IMR-90 (cell line): Measurements from ENCODE around the gene SPTSSA. TPM values are rescaled to one million over a fixed set of nuclear protein-coding genes. Genes with fewer than 3 reads are reported as not detected.

Source experiments
- ATAC-seq: fragments of 200-7000 bp; cut with Tn5 transposase; 2 replicates; pipeline ENCODE4 v1.9.1; 2020; ENCODE audit warnings: low read depth, mild to moderate bottlenecking, moderate library complexity
- BruUV-seq: library from RNA; stranded (reverse); fragments of 400-500 nt; replicated peaks from 2 replicates; lab custom pipeline; 2021; lab: Mats Ljungman, UMichigan
- CTCF ChIA-PET: fragments of 300-600 bp; formaldehyde crosslinking; extraction: SDS; loops from one replicate; lab custom pipeline; 2021; ENCODE audit warnings: antibody characterized with exemption; lab: Yijun Ruan, JAX
- POLR2A ChIA-PET: fragments of 300-600 bp; sonication (Branson Sonifier 250); formaldehyde crosslinking; loops from one replicate; lab custom pipeline; 2022; ENCODE audit warnings: antibody characterized with exemption; ENCODE audit not compliant: unreplicated experiment; lab: Charles Lee
- DNase-seq: peaks from one replicate; pipeline ENCODE4 v3.0.0; 2013
- H2AFZ ChIP-seq: replicated peaks from 2 replicates; pipeline ENCODE3; 2013; ENCODE audit warnings: low read length, mild to moderate bottlenecking; ENCODE audit not compliant: poor library complexity
- H2AK5ac ChIP-seq: 2 replicates; pipeline ENCODE4 v1.6.1; 2013; ENCODE audit warnings: low read depth, low read length, inconsistent platforms
- H2AK9ac ChIP-seq: replicated peaks from 2 replicates; pipeline ENCODE3; 2013; ENCODE audit warnings: mild to moderate bottlenecking, low read depth, low read length, moderate library complexity; ENCODE audit not compliant: poor library complexity
- H2BK120ac ChIP-seq: 2 replicates; pipeline ENCODE4 v1.6.1; 2013; ENCODE audit warnings: low read depth, low read length, inconsistent platforms
- H2BK15ac ChIP-seq: 3 replicates; pipeline ENCODE4 v1.6.1; 2013; ENCODE audit warnings: low read depth, low read length, inconsistent platforms
- H2BK20ac ChIP-seq: 2 replicates; pipeline ENCODE4 v1.6.1; 2013; ENCODE audit warnings: low read depth, mild to moderate bottlenecking, inconsistent platforms, low read length, moderate library complexity
- H2BK5ac ChIP-seq: 2 replicates; pipeline ENCODE4 v1.6.1; 2013; ENCODE audit warnings: mild to moderate bottlenecking, low read depth, low read length, inconsistent platforms; ENCODE audit not compliant: poor library complexity, severe bottlenecking
- H3K14ac ChIP-seq: replicated peaks from 2 replicates; pipeline ENCODE4 v1.6.1; 2013; ENCODE audit warnings: low read depth, low read length, inconsistent platforms
- H3K18ac ChIP-seq: 2 replicates; pipeline ENCODE4 v1.6.1; 2013; ENCODE audit warnings: low read depth, low read length, control low read depth
- H3K23ac ChIP-seq: 2 replicates; pipeline ENCODE4 v1.6.1; 2013; ENCODE audit warnings: low read depth, low read length, inconsistent platforms
- H3K27ac ChIP-seq: 2 replicates; pipeline ENCODE4 v1.5.1; 2013; ENCODE audit warnings: mild to moderate bottlenecking, control low read depth, low read length; ENCODE audit not compliant: insufficient read depth
- H3K27me3 ChIP-seq: 2 replicates; pipeline ENCODE4 v1.6.1; 2013; ENCODE audit warnings: low read length; ENCODE audit not compliant: control insufficient read depth, insufficient read depth
- H3K36me3 ChIP-seq: 2 replicates; pipeline ENCODE4 v1.6.1; 2013; ENCODE audit warnings: low read length, mixed read lengths; ENCODE audit not compliant: control insufficient read depth, insufficient read depth
- H3K4ac ChIP-seq: 2 replicates; pipeline ENCODE4 v1.6.1; 2013; ENCODE audit warnings: low read depth, low read length, inconsistent platforms
- H3K4me1 ChIP-seq: 2 replicates; pipeline ENCODE4 v1.6.1; 2013; ENCODE audit warnings: low read length, mixed read lengths; ENCODE audit not compliant: control insufficient read depth, insufficient read depth
- H3K4me2 ChIP-seq: 2 replicates; pipeline ENCODE4 v1.6.1; 2013; ENCODE audit warnings: low read depth, mild to moderate bottlenecking, control low read depth, low read length, moderate library complexity
- H3K4me3 ChIP-seq: 2 replicates; pipeline ENCODE4 v1.5.1; 2013; ENCODE audit warnings: low read depth, mild to moderate bottlenecking, control low read depth, low read length, moderate library complexity; ENCODE audit not compliant: insufficient read depth
- H3K56ac ChIP-seq: 2 replicates; pipeline ENCODE4 v1.6.1; 2013; ENCODE audit warnings: low read length, inconsistent platforms; ENCODE audit not compliant: insufficient read depth; ENCODE audit errors: extremely low read depth
- H3K79me1 ChIP-seq, 2 experiments: 2 replicates each; pipeline ENCODE4 v1.6.1; 2013; ENCODE audit warnings: low read length in 2 of 2, inconsistent platforms in 1 of 2, low read depth in 1 of 2
- H3K9ac ChIP-seq: 2 replicates; pipeline ENCODE4 v1.6.1; 2013; ENCODE audit warnings: low read depth, low read length, control low read depth
- H3K9me1 ChIP-seq: 2 replicates; pipeline ENCODE4 v1.6.1; 2013; ENCODE audit warnings: low read length, inconsistent platforms; ENCODE audit not compliant: insufficient read depth
- H3K9me3 ChIP-seq: 2 replicates; pipeline ENCODE4 v1.6.1; 2013; ENCODE audit warnings: low read length; ENCODE audit not compliant: control insufficient read depth, insufficient read depth
- H4K20me1 ChIP-seq: 2 replicates; pipeline ENCODE4 v1.6.1; 2013; ENCODE audit warnings: low read length, inconsistent platforms; ENCODE audit not compliant: insufficient read depth
- H4K5ac ChIP-seq: 2 replicates; pipeline ENCODE4 v1.6.1; 2013; ENCODE audit warnings: mild to moderate bottlenecking, low read depth, low read length, control low read depth
- H4K8ac ChIP-seq, 2 experiments: 2 replicates each; pipeline ENCODE4 v1.6.1; 2013; ENCODE audit warnings: low read depth in 2 of 2, low read length in 2 of 2, control low read depth in 1 of 2, inconsistent platforms in 1 of 2
- H4K91ac ChIP-seq: 2 replicates; pipeline ENCODE4 v1.6.1; 2013; ENCODE audit warnings: low read depth, low read length, inconsistent platforms; ENCODE audit not compliant: insufficient read depth
- CEBPB ChIP-seq: IDR thresholded peaks from 2 replicates; pipeline ENCODE4 v1.6.1; 2012; ENCODE audit warnings: low read depth, low read length, improper control_type of control experiment
- MAZ ChIP-seq: IDR thresholded peaks from 2 replicates; pipeline ENCODE4 v1.6.1; 2012; ENCODE audit warnings: low read depth, mild to moderate bottlenecking, low read length, improper control_type of control experiment, moderate library complexity, borderline replicate concordance
- NFE2L2 ChIP-seq: fragments of 150-350 bp; IDR thresholded peaks from 2 replicates; pipeline ENCODE4 v1.6.1; 2016; ENCODE audit warnings: low read depth, mild to moderate bottlenecking, low read length
- whole genome bisulfite sequencing, 2 experiments: methylation state at CpG; one replicate each; pipeline versions ENCODE4 v1.1.5 to v1.1.7; 2013; ENCODE audit warnings: missing lambda C conversion rate in 2 of 2; ENCODE audit not compliant: insufficient read length in 1 of 2; ENCODE audit errors: extremely low coverage in 2 of 2; 5-methylcytosine and 5-hydroxymethylcytosine counted together
- dilution Hi-C: fragments of 300-500 bp; cut with HindIII; formaldehyde crosslinking; loops from one replicate; pipeline ENCODE4 v1.14.3; 2018; ENCODE audit warnings: low sequenced_read_pairs; ENCODE audit not compliant: unreplicated experiment
- in situ Hi-C: fragments of 300-500 bp; cut with MboI; formaldehyde crosslinking; loops from 3 replicates; pipeline ENCODE4 v1.14.3; 2019; ENCODE audit warnings: low sequenced_read_pairs, inconsistent platforms, mixed read lengths
- intact Hi-C: fragments of 100-400 bp; cut with micrococcal nuclease; formaldehyde crosslinking; loops from 2 replicates; pipeline ENCODE4 v1.10.0; 2022
- polyA plus RNA-seq, 3 experiments: library from polyadenylated mRNA; depleted of rRNA; stranded (reverse); fragments of >200 nt; gene quantifications; 2 replicates each; pipeline ENCODE4 v1.2.3, GENCODE V29; 2012; ENCODE audit warnings: low replicate concordance in 1 of 3
- total RNA-seq: library from RNA; depleted of rRNA; stranded (reverse); fragments of >200 nt; gene quantifications from 2 replicates; pipeline ENCODE4 v1.2.3, GENCODE V29; 2012

SPTSSA gene
- total and polyA plus RNA-seq, 2 of the 4 experiments (the other 2 are of a cell fraction), result 10.8 to 26.2 TPM

GRCh38 chr14:34460295-34460694, 1.7 kb downstream of the SPTSSA start:
- Histone ChIP-seq H3K9me3 (no peaks in the 10 kb centered on the region), H4K8ac (no peak overlapping the region), H3K27ac (no peak overlapping the region), H3K79me1 (peaks cover 0 to 22% of the 10 kb centered on the region in 2 experiments; a peak in 3 of 4 replicates), H2AK5ac (no peak overlapping the region), H2BK20ac (no peak overlapping the region), H2BK5ac (peak overlapping the region; percentile 65), H2BK120ac (no peak overlapping the region), H3K23ac (no peak overlapping the region), H3K4me1 (peaks cover 6% of the 10 kb centered on the region), H3K4me2 (peak overlapping the region; percentile 70), H3K18ac (no peak overlapping the region), H3K36me3 (peaks cover 5% of the 10 kb centered on the region; the same call in 1 of the 2 replicates), H2AK9ac (no peak overlapping the region), H3K9me1 (peaks cover 6% of the 10 kb centered on the region), H4K5ac (no peak overlapping the region), H4K20me1 (peaks cover 24% of the 10 kb centered on the region; the same call in 1 of the 2 replicates), H2BK15ac (no peak overlapping the region), H3K4ac (no peak overlapping the region), H2AFZ (no peak overlapping the region), H3K56ac (no peak overlapping the region), H3K27me3 (no peaks in the 10 kb centered on the region), H3K4me3 (peak overlapping the region; percentile 82), H3K14ac (no peak overlapping the region), H4K91ac (no peak overlapping the region), H3K9ac (no peak overlapping the region)
- in situ Hi-C loops (loop anchor here (5.0 kb wide), 1 partner anchor 37 kb away; no protein-coding TSS in a partner anchor), dilution Hi-C loops (no loop called here), intact Hi-C loops (loop anchor here (1.0 to 5.0 kb wide), 3 partner anchors 8 to 129 kb away; partner anchors contain the start of gene EAPP)
- POLR2A ChIA-PET, result no interaction called here
- CTCF ChIA-PET, result no interaction called here
- ATAC-seq (no peak), DNase-seq (no peak)
- no CpG with 5 or more reads among the region's 1 CpG for WGBS, 2 experiments
- no TSS peak for BruUV-seq
- no peak for TF ChIP-seq NFE2L2
- no peak for TF ChIP-seq MAZ
- TF ChIP-seq CEBPB, result peak; percentile 75
